ENCODE data around the gene REV1.

The REV1 gene

GRCh38 chr2:99489761-99490622 is at the start of gene REV1:
Gene REV1, minus strand, starts transcription at chr2:99490017. Its CDS starts 25,042 bp downstream, at chr2:99464975.
- H3K4me3 ChIP-seq (ENCODE audit: low read depth, low read length), result peak within 1 kb of the TSS; percentile 99
- TF ChIP-seq CTCF (IDR thresholded peaks at IDR 0.05; ENCODE audit: low read depth, low read length, missing control alignments), result peak; percentile 60
- peak; percentile 85 for DNase-seq (ENCODE audit: low read depth)

- TF ChIP-seq CTCF (IDR thresholded peaks at IDR 0.05; ENCODE audit: low read depth, low read length, missing control alignments), result no peak
- no peak overlapping the region for H3K4me3 ChIP-seq (ENCODE audit: low read depth, low read length)
- DNase-seq (ENCODE audit: low read depth), result no peak
Measured at GRCh38 chr2:99537910-99538485, 48.2 kb upstream of the REV1 start.

GRCh38 chr2:99524056-99524455 is 34.2 kb upstream of the REV1 start:
- no peak for TF ChIP-seq CTCF (IDR thresholded peaks at IDR 0.05; ENCODE audit: low read depth, low read length, missing control alignments)
- H3K4me3 ChIP-seq (ENCODE audit: low read depth, low read length), result no peak overlapping the region
- no peak for DNase-seq (ENCODE audit: low read depth)

GRCh38 chr2:99522157-99522556 is 32.3 kb upstream of the REV1 start:
- TF ChIP-seq CTCF (IDR thresholded peaks at IDR 0.05; ENCODE audit: low read depth, low read length, missing control alignments), result no peak
- DNase-seq (ENCODE audit: low read depth), result no peak
- no peak overlapping the region for H3K4me3 ChIP-seq (ENCODE audit: low read depth, low read length)

DNA sequence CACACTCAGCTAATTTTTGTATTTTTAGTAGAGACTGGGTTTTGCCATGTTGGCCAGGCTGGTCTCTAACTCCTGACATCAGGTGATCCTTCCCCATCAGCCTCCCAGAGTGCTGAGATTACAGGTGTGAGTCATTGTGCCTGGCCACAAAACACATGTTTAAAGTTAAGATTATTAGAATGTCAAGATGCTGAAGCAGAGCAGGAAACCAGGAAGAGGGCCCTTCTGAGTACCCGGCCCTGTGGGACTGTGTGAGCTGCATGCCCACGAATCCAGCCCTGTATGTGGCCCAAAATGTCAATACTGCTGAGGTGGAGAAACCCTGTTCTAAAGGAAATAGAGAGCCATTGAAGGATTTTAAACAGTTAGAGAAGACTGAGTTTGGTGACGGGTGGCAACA is 31.0 kb upstream of the REV1 start:
- no peak for DNase-seq (ENCODE audit: low read depth)
- TF ChIP-seq CTCF (IDR thresholded peaks at IDR 0.05; ENCODE audit: low read depth, low read length, missing control alignments), result no peak
- no peak overlapping the region for H3K4me3 ChIP-seq (ENCODE audit: low read depth, low read length)

DNA sequence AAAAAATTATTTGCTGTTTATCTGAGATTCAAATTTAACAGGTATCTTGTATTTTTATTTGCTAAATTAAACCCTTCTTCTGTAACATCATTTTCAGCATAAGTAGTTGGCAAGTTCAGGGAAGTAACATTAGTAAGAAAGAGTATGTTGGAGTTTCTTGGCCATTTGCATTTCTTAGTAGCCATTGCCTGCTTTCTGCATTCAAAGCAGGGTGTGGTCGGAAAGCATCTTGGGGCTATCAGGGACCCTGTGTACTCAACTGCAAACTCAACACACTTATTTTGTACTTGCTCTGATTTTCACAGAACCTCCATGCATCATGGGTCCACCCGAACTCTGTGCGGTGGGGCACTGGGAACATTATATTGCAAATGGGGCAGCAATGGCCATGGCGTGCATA is 30.4 kb upstream of the REV1 start:
- no peak for TF ChIP-seq CTCF (IDR thresholded peaks at IDR 0.05; ENCODE audit: low read depth, low read length, missing control alignments)
- DNase-seq (ENCODE audit: low read depth), result no peak
- no peak overlapping the region for H3K4me3 ChIP-seq (ENCODE audit: low read depth, low read length)
